HG02884 (cell line): ENCODE data around the gene LINGO1.

Experiments
- ATAC-seq: cut with Tn5 transposase; IDR thresholded peaks from one replicate; pipeline ENCODE4 v1.9.1; 2021; ENCODE audit warnings: mild to moderate bottlenecking, moderate library complexity; ENCODE audit not compliant: unreplicated experiment

Gene LINGO1

GRCh38 chr15:77596821-77597803 lies 35.6 kb downstream of the LINGO1 start:
- no peak for ATAC-seq

- no peak for ATAC-seq
These were observed 37.5 kb downstream of the LINGO1 start for GRCh38 chr15:77595231-77595630.

GRCh38 chr15:77592758-77593157 lies 40.0 kb downstream of the LINGO1 start:
- ATAC-seq, result no peak

- ATAC-seq, result no peak
These were observed 40.6 kb downstream of the LINGO1 start for GRCh38 chr15:77591968-77592613.

- no peak for ATAC-seq
These were observed 42.9 kb downstream of the LINGO1 start for GRCh38 chr15:77589839-77590238.

GRCh38 chr15:77588126-77588525 lies 44.6 kb downstream of the LINGO1 start:
- no peak for ATAC-seq

GRCh38 chr15:77584691-77585090 lies 48.0 kb downstream of the LINGO1 start:
- ATAC-seq, result no peak

- ATAC-seq, result no peak
These were observed 48.5 kb downstream of the LINGO1 start for GRCh38 chr15:77584201-77584600.

- no peak for ATAC-seq
These were observed 49.9 kb downstream of the LINGO1 start for GRCh38 chr15:77582763-77583162.

- ATAC-seq, result no peak
These were observed 50.7 kb downstream of the LINGO1 start for GRCh38 chr15:77581896-77582569.

- no peak for ATAC-seq
These were observed 51.6 kb downstream of the LINGO1 start for GRCh38 chr15:77580996-77581682.

GRCh38 chr15:77579498-77580188 lies 53.1 kb downstream of the LINGO1 start:
- ATAC-seq, result no peak

- ATAC-seq, result no peak
These were observed 53.9 kb downstream of the LINGO1 start for GRCh38 chr15:77578641-77579372.

- no peak for ATAC-seq
These were observed 55.3 kb downstream of the LINGO1 start for GRCh38 chr15:77577366-77577950.

- no peak for ATAC-seq
These were observed 56.2 kb downstream of the LINGO1 start for GRCh38 chr15:77576538-77576937.

GRCh38 chr15:77575203-77575934 lies 57.3 kb downstream of the LINGO1 start:
- no peak for ATAC-seq

GRCh38 chr15:77574521-77575202 lies 58.0 kb downstream of the LINGO1 start:
- no peak for ATAC-seq

GRCh38 chr15:77573802-77574201 lies 58.9 kb downstream of the LINGO1 start:
- ATAC-seq, result no peak
